ENCODE measurements around the gene KCNN1.
A peak's percentile ranks its signal among the peaks of the same experiment; 100 is the strongest.

The KCNN1 gene

DNA sequence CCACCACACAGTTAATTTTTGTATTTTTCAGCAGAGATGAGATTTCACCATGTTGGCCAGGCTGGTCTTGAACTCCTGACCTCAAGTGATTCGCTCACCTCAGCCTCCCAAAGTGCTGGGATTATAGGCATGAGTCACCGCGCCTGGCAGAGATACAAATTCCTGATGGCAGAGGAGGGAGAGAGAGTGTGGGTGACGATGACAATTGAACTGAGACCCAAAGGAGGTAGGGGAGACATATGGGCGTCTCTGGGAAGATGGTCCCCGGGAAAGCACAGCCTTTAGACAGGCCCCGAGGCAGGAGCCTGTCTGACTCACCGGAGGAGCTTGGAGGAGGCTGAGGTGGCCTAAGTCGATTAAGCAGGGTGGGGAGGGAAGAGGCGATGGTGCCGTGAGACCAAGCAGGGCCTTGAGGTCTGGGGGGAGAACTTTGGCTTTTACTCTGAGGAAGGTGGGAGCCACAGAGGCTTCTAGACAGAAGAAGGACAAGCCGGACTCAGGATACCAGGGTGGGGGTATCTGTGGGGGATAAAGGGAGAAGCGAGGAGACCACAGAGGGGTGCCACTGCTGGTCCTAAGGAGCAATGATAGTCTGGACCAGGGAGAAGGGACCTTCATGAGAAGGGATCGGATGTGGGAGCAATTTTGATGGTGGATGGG, 79.3 kb downstream of the KCNN1 start (continued):
- peak; percentile 76 for TF ChIP-seq INSM2 (tag by site-specific recombination; IDR thresholded peaks at IDR 0.05)
- TF ChIP-seq GFI1B (tag by site-specific recombination; IDR thresholded peaks at IDR 0.05): 0 out of 2 replicates have a peak, but pooled peaks have one; percentile 16

DNA sequence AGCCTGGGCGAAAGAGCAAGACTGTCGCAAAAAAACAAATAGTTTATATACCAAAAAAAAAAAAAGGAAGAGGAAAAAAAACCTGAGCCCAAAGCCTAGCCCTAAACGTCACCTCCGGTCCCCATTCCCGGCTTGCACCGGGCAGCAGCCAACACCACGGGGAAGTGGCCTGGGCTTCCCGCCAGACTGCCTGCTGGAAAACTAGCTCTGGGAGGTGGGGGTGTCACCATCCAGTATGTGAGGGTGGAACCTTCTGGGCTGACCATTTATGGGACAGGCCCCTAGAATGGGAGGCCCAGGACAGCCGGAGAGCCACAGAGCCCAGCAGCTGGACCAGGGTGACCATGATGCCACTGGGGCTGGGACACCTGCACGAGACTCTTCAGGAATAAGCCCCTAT, 82.5 kb downstream of the KCNN1 start:
- POLR2A ChIA-PET: interaction anchor here (0.7 kb wide), 1 partner anchor 105 kb away, joined by 5 read pairs; no protein-coding TSS in a partner anchor
- Histone ChIP-seq H3K4me3 (ENCODE audit: low read depth, low read length) (no peak overlapping the region), H3K9me3 (ENCODE audit: control insufficient read depth, insufficient read depth, low read depth, low read length) (no peaks in the 10 kb centered on the region), H3K27ac (ENCODE audit: extremely low read depth, low read depth, low read length) (no peak overlapping the region), H3K4me1 (ENCODE audit: control insufficient read depth, insufficient read depth, low read length) (no peaks in the 10 kb centered on the region), H3K36me3 (ENCODE audit: control insufficient read depth in 2 of 2, insufficient read depth in 1 of 2, low read length in 2 of 2) (no peaks in the 10 kb centered on the region)
- 0 out of 2 replicates have a peak, but pooled peaks have one; percentile 24 for TF ChIP-seq ZNF335 (tag by site-specific recombination; conservative IDR thresholded peaks at IDR 0.05)
- no peak for TF ChIP-seq PRDM6 (tag by site-specific recombination; IDR thresholded peaks at IDR 0.05)
- CTCF ChIA-PET: interaction anchor here (0.7 kb wide), 1 partner anchor 62 kb away, joined by 3 read pairs; no protein-coding TSS in a partner anchor

Measured in HEK293 (cell line).